ENCODE data around the gene SPOCK2.

The SPOCK2 gene

DNA sequence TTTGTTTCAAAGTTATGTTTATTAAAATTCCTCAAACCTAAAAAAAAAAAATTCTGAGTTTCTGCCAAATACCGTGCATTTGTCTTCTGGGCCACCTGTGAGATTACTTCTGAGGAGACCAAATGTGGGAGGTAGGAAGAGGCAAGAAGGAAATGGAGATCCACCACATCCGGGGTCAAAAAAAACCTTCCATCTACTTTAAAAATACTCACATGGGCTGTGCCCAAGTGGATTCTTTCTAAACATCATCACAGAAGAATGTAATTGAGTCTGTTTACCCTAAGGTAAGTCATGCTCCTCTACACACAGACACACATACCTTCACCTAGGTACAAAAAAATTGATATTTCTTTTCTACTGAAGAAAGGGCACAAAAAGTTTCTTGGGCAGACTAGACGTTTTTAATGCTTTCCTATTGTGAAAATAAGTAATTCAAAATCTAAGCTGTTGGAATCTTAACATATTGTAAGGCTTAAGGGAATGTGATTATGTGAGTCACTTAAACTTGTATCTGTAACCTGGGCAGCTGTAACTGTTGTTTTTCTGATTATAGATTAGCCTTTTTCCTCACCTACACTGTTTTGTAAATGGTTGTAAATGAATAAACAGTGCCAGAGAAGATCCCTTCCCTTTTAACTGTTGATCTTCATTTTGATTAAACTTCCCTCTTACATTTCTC lies 19.1 kb upstream of the SPOCK2 start:
- no peak for DNase-seq

DNA sequence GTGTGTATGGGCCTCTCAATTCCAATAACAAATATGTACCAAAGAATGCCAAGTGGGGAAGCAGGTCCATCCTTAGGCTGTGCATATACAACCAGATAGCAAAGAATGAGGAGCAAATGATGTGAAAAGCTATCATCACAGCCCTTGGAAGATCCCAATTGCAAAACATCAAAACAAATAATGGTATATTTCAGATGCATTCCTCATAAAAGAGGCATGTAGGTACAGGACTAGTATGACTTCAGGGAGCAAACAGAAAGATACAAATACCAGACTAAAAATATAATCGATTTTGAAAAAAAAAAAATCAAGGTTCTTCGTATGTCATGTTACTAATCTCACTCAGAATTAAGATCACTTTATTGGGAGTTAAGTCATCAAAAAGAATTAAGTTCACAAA lies 18.5 kb upstream of the SPOCK2 start:
- DNase-seq: no peak

DNA sequence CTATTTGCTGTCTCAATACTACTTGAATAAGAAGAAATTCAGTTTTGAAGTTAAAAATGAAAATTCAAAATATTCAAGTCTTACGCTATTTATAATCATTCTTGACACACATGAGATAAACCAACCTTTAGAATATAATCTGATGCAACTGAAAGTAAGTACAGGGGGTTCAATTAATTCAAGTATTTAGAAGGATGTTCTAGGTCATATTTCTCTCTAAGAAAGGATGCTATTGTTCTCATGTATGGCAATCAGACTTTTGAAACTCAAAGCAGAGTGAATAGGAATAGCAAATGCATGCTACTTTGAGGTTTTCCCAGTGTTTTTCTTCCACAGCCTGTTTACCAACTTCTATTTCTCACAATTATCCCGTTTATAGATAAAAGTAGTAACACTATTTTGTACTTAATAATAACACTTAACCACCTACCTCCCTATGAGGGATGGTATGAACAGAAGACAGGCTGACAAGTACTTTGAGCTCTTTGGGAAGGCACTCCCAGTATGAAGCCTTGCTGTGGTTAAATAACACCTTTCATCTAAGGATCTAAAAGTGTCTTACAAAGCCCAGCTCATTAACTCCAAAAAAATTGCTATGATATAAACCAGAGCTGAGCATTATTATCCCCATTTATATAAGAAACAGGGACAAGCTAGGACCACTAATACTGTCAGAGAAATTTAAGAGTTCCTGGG lies 18.0 kb upstream of the SPOCK2 start:
- DNase-seq: no peak

DNA sequence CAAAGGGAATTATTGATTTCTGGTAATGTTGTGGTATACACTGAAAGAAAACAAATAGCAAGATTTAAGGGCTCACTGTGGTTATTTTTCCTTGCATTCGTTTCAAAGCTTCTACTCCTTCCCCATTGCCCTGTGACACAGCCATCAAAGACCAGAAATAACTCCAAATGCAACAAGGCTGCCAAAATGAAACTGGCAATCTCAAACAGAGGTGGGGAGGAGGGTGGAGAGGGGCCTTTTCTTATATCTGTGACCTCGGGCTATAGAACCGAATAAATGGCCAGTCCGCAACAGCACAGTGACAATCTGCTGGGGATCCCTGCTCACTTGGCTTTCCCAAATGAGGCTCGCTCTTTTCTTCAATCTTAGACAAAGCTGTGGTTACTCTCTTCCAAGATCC lies 17.4 kb upstream of the SPOCK2 start:
- DNase-seq: no peak

DNA sequence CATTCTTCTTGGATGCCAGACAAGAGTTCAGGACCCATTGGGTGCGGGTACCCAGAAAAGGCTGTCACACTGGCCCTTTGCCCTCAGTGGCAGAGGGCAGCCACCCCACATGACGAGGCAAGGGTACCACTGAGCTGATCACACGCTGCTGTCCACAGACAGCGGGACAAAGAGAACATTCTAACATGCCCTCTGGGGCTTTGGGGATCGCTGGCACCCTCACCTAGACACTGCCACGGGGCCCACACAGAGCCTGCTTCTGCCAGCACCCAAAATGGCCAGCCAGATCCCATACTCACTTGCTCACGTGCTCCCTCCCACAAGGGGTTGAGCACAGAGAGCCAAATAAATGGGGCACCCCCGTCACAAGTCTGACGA lies 16.7 kb upstream of the SPOCK2 start:
- no peak for DNase-seq

DNA sequence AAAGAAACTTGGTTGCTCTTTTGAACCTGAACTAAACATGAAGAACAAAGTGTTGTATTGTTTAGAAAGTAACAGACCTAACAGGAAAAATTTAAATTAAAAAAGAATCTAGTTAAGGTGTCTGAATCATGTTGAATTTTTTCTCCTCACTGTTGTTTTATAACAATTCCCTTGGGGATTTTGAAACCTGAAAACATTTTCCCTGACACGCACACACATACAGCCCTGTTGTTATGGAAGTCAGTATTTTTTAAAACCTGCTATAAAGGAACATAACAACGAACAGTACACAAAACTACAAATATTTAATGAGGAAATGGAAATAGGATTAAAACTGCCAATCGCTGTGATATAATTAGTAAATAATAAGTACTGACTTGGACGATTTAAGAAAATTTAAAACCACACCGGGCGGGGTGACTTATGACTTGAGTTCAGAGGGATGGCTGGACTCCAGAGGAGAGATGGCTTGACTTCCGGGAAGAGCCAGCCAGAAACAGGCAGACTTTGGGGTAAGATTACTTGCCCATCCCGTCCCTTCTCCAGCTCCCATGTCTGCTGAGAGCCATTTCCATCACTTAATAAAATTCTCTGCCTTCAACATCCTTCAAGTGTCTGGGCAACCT lies 16.2 kb upstream of the SPOCK2 start:
- no peak for DNase-seq

DNA sequence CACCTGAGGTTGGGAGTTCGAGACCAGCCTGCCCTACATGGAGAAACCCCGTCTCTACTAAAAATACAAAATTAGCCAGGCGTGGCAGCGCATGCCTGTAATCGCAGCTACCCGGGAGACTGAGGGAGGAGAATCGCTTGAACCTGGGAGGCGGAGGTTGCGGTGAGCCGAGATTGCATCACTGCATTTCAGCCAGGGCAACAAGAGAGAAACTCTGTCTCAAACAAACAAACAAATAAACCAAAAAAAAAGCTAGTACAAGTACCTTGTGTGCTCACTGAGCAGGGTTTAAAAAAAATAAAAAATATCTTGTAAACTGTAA lies 11.2 kb upstream of the SPOCK2 start:
- DNase-seq: no peak

DNA sequence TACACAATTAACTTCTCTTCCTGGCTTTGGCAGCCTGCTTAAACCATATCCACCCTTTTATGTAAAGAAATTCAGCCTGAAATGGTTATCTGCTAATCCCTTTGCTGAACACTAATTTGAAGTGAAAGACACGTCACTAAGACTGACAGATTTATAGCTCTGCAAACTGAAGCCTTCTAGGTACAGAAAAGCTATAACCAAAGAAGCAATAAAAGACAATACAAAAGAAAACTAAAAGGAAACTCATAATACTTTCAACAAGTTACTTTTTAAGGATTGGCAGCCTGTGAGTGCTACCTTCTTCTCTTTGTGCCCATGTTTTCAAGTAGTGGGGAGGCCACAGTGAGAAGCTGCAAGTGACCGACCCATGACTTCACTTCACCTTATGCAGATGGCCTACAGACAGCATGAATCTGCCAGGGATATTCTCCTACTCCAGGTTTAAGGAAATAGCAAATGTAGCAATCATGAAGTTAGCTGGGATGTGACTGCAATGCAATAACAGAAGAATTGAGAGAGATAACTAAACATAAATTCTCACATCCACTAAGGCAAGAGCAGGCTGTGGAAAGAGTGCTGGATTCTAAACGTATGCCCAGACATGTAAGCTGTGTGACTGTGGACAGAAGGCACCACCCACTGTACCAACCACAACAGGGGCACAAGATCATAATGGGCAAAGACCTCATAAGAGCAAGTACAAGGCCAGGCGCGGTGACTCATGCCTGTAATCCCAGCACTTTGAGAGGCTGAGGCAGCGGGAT lies 10.7 kb upstream of the SPOCK2 start:
- DNase-seq: no peak

DNA sequence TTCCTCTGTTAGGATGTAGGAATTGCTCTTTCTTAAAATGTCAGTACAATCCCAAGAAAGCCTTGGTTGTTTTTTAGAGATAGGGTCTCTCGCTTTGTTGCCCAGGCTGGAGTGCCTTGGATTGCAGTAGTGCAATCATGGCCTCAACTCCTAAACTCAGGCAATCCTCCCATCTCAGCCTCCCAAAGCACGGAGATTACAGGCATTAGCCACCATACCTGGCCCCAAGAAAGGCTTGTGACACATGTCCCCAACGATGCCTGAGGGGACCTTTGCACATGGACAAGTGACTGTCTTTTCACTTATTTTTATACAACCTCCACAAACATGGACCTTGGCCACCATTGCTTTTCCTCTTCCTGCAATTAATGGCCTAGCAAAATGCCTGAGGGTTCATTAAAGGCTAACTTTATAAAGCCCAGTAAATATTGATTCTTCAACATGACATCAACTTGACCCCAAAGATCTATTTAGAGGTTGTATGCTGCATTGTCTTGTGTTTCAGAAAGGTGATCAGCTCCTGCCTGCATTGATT lies 10.0 kb upstream of the SPOCK2 start:
- DNase-seq: no peak

DNA sequence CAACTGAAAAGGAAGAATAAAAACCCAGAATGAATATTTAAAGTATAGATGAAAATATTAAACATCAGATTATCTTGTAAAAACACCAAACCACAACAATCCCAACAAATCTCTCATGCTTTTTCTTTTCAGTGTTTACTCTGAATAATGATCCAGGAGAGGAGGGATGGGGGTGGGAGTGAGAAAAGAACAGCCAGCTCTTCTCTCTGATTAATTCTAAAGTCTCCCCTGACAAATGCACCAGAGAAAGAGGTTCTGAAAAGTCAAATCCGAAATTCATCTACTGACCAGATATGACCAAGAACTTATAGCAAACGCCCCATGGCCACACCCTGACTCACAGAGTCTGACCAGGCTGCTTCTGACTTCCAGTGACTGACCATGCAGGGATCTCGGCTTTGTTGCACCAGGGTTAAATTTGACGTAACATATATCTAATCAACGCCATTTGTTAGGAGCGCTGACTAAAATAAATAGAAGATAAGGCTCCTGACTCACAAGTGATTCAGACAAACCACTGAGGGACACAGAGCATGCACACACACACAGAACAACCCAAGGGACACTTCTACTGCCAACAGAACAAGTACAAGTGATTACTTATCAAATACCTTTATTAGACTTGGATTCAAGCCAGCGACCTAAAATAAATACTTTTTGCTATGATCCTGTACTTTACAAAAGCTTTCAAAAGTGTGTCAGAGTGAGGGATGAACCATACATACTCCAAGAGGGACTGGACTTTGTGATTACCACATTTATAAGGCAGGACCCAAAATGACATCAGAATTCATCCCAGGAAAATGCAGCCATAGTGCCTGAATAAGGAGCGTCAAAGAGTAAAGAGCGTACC lies 9.3 kb upstream of the SPOCK2 start:
- DNase-seq: no peak

DNA sequence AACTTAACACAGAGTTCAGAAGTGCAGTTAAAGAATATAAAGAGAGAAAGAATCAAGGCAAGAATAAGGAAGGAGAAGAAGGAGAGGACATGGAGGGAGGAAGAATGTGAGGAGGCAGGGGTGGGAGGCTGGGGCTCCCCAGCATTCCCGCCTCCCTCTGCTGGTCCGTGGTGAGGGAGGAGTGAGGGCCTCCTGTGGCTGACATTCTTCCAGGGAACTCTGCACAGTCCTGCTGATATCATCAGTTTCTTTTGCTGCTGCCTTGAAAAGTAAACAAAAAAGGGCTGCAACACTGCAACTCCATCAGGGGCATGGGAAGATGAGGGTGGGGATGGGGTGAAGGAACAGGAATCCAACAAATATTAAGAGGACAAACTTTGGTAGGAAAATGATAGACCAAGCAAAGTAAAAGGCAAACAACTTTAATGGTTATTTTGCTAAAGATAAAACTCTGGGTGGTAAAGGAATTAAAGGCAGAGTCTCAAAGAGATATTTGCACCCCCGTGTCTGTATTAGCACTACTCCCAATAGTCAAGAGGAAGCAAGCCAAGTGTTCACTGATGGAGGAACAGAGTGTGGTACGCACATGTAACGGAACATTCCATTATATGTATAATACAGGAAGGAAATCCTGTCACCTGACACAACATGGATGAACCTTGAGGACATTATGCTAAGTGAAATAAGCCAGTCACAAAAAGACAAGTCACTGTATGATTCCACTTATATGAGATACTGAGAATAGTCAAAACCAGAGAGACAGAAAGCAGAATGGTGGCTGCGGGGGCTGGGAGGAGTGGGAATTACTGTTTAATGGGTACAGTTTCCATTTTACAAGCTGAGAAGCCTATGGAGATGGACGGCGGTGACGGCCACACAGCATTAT lies 8.0 kb upstream of the SPOCK2 start:
- no peak for DNase-seq

DNA sequence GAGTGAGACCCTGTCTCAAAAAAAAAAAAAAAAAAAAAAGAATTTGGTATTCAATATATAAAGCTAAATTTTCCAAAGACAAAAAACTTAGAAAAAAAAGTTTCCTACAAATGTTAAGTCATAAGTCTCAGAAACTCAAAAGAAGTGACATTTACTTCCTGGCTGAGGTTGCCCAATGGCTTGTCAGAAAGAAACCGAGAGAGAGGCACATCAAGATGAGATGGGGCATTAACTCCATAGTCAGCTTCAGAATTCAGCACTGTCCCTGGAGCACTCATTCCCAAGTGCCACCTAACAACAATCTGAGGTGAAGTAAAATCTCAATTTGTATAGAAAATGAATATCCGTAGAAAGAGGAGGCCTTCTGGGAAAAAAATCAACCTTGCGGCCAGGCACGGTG lies 6.8 kb upstream of the SPOCK2 start:
- no peak for DNase-seq

DNA sequence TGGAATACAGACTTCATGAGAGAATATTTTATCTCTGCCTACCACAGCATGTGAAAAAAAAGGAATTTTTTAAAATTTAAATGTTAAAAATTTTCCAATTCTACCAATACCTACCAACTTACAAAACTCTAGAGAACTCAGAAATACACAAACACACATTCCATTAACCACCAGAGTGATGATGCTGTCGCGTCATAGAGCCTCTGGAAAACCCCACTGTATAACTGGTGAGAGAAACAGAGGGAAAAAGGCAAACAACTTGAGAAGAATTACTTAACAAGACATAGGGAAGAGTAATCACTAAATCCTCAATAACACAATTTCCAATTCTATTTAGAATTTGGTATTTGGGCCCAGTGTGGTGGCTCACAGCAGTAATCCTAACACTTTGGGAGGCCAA lies 6.2 kb upstream of the SPOCK2 start:
- DNase-seq: no peak

DNA sequence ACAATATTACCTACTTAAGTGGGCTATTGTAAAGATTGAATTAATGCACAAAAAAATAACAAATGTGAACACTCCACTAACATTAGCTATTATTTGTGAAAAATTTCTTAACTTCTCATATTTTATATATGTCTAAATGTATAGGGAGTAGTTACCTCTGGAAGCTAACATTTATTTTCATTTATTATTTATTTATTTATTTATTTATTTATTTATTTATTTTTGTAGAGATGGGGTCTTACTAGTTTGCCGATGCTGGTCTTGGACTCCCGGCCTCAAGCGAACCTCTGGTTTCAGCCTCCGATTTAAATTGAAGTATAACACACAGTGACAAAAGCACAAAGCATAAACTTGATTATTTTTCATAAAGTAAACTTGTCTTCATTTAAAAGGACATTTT lies 5.1 kb upstream of the SPOCK2 start:
- DNase-seq: no peak

DNA sequence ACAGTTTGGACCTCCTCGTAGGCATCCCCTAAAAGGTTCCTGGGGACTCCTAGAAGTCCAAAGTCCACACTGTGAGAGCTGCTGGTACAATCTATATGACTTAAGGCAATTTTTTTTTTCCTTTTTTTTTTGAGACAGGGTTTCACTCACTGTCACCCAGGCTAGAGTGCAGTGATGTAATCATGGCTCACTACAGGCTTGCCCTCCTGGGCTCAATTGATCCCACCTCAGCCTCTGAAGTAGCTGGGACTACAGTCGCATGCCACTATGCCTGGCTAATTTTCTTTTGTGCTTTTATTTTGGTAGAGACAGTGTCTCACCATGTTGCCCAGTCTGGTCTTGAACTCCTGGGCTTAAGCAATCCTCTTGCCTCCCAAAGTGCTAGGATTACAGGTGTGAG lies 4.6 kb upstream of the SPOCK2 start:
- DNase-seq: no peak

DNA sequence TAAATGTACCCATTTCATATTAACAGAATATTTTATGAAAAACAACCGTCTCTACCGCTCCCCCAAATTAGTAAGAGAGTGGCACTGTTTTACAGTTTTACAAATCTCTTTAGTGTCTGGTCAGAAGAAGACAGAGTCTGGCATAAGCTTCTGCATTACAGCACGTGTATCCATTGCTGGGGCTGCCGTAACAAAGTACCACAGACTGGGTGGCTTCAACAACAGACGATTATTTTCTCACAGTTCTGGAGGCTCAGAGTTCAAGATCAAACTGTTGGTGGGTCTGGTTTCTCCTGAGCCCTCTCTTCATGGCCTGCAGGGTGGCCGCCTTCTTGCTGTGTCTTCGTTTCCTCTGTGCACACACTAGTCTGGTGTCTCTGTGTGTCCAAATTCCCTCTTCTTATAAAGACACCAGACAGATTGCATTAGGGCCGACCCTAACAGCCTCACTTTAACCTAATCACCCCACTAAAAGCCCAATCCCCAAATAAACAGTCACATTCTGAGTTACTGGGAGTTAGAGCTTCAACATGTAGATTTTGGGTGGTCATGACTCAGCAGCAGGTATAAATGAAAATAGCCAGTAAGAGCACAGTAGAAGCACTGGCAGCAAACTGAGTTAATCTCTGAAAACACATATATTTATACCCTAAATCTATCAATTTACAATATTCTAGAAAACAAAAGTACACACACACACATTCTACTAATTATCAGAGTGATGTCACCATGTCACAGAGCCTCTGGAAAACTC lies 4.0 kb upstream of the SPOCK2 start:
- no peak for DNase-seq

DNA sequence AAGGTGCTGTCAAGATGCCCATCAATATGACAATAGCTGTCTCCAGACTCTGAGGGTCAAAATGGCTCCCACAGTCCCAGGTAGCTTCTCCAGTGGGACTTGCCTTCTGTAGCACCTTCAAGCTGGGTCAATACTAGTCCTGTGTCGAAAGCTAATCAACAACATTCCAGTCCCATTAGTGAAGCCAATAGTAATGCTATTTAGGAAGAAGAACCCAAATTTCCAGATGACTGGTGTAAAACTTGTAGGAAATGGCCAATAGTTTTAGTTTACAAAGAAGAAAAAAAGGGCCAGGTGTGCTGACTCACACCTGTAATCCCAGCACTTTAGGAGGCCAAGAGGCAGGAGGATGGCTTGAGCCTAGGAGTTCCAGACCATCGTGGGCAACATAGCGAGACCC lies 2.0 kb upstream of the SPOCK2 start:
- DNase-seq: no peak

DNA sequence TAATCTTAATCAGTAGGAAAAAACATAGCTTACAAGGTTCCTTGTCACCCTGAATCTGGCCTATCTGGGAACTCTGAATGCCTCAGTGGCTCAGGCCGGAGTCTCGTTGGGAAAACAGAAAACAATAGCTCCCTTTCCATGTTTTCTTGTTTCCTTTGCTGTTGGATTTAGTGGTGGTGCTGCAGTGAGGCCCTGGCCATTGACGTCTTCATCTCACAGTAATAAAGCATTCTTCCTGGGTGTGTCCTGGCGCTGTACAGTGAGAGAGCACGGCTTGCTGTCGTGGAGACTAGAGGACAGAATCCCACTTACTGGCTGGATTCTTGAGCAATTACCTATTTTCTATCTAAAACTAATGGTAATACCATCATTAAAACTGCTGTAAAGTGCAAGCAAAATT lies 1.3 kb upstream of the SPOCK2 start:
- no peak for DNase-seq

DNA sequence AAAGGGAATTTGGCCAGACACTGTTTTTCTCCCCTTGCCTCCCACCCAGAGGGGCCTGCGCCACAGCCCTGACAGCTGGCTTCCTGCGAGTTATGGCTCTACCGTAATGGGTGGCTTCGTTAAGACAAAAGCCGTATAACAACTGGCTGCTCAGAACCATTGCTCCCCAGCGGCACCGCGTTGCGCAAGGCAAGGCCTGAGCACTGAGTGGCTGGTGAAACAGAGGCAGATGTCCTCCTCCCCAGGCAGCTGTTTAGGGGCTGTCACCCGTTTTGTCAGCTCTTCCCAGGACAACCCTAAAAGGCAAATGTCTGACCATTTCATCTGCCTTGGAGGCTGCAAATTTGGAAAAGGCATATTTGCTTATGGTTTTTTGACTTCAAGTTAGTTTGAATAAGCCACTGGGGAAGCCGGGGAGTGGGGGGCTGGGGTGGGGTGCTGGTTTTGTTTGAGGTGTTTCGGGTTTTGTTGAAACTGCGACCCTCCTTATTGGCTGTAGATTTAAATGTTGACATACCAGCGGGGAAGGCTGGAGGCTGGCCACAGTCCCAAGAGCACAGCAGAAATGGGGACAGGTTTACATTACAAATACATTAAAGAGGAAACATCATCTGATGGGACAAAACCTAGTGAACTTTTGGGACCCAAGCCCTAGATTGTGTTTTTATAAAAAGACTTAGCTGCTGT lies 681 bp upstream of the SPOCK2 start:
- DNase-seq: no peak

DNA sequence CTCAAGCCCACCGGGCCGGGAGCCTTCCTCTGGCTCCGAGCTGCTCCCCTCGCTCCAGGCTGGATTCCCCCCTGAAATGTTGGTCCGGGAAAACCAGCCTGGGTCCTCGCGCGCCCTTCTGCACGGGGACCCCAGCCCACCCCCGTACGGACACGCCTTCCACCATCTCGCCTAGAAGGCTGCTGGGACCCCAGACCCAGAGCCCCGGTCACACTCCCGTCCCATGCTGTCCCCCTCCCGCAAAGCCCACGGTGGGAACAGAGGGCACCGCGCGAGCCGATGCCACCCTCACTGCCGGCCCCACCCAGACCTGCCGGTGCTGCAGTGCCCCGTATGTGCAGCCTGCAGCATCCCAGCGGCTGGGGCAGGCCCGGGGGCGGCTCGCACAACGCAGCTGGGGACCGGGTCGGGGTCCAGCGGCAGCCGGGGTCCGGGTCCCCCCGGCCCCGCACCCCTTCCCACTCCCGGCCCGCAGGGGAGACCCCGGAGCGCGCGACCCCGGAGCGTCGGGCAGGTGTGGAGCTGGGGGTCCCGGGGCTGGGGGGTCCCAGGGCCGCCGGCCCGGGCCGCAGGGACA lies 871 bp downstream of the SPOCK2 start:
- no peak for DNase-seq
